HG02981 (cell line): ENCODE results near the gene CYP3A7.
"Not testable (repeated sequence)": the region's sequence is repeated elsewhere in the genome, so short reads cannot be mapped to it uniquely, and the experiment has no call there.

ENCODE experiments used
- ATAC-seq: cut with Tn5 transposase; IDR thresholded peaks from one replicate; pipeline ENCODE4 v1.9.1; 2021; ENCODE audit warnings: mild to moderate bottlenecking, moderate library complexity; ENCODE audit not compliant: unreplicated experiment

The CYP3A7 gene

GRCh38 chr7:99742737-99743394 is 7.9 kb upstream of the CYP3A7 start:
- no peak for ATAC-seq

- no peak for ATAC-seq
Observed at GRCh38 chr7:99741441-99741795, 6.4 kb upstream of the CYP3A7 start.

GRCh38 chr7:99740573-99741440 is 5.8 kb upstream of the CYP3A7 start:
- ATAC-seq = no peak

DNA sequence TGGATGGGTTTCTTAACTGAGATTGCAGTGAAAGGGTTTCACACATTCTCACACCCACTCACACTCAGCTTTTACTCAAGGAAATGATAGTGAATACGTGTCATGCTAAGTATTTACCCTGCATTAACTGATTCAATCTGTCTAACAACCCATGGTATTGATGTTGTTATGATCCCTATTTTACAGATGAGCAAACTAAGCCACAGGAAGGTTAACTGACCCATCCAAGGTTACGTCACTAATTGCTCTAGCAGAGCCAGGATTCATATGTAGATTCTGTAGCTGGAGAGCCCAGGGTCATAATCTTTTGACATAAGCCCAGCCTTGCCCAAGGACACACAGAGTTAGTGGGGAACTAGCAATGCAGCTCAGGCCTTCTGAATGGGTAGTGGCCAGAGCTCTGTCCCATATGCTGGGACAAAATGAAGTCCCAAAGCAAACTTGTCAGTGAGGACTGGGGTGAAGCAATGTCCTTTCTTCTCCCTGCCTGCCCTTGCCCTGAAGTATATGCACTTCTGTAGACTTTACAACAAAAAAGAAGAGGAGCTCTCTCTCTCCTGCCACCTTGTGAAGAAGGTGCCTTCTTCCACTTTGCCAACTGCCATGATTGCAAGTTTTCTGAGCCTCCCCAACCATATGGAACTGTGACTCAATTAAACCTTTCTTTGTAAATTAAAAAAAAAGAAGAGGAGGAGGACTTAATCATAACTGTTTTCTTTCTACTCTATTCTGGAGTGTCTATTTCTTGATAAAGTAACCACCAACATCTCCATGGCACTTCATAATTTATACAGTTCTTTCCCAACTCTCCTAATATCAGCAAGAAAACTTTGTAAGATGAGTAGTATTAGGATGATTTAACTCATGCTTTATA is 4.9 kb upstream of the CYP3A7 start:
- no peak for ATAC-seq

- no peak for ATAC-seq
Observed at GRCh38 chr7:99737726-99738125, 2.7 kb upstream of the CYP3A7 start.

DNA sequence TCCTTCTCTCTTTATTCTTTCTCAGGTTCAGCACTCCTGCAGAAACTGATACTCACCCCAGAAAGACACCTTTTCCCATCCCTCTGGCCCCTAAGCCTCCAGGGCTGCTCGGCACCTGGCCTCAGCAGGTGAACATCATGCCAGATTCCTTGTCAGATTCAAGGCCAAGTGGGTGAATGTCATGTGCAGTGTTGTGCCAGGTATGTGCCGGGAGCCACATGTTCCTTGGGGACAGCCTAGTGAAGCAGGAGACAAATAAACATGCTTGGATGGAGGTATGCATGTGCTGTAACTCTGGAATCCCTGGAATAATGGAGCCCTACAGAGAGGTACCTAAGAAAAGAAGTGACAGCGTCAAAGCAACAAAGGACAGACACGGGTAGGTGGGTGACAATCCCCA is 1.7 kb upstream of the CYP3A7 start:
- ATAC-seq = not testable (repeated sequence)

DNA sequence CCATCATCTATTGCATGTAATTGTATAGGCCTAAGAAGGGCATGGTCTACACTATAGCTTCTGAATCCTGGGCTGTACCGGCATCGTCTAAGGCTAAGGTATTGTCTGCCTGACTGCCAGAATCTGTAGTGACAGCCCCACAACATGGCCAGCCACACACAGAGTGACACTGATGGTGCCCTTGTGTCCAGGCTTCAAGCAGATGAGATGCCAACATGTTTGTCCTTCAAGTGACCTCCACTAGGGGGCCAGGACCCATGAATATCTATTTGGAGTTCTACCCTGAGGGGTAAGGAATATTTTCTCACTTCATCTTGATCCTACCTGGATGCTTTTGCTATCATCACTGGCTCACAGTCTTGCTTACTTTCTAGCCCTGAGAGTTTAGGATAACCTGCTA is 1.5 kb downstream of the CYP3A7 start:
- ATAC-seq = no peak

DNA sequence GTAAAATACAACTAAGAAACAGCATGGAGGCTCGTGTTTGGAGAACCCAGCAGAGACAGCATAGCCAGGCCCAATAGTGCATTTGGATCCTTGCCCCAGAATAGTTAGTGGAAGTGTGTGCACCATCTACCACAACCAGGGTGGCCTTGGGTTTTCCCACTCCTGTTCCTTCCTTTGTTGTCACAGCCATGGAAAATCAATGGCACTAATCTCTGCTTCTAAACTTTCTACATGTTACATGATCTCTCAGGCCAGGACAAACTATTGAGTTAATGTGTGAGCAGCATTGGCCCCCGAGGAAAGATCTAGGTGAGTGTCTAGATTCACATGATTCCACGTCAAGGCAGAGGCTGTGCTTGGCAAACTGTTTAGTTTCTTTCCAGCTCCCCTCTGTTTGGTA is 2.0 kb downstream of the CYP3A7 start:
- ATAC-seq = no peak

DNA sequence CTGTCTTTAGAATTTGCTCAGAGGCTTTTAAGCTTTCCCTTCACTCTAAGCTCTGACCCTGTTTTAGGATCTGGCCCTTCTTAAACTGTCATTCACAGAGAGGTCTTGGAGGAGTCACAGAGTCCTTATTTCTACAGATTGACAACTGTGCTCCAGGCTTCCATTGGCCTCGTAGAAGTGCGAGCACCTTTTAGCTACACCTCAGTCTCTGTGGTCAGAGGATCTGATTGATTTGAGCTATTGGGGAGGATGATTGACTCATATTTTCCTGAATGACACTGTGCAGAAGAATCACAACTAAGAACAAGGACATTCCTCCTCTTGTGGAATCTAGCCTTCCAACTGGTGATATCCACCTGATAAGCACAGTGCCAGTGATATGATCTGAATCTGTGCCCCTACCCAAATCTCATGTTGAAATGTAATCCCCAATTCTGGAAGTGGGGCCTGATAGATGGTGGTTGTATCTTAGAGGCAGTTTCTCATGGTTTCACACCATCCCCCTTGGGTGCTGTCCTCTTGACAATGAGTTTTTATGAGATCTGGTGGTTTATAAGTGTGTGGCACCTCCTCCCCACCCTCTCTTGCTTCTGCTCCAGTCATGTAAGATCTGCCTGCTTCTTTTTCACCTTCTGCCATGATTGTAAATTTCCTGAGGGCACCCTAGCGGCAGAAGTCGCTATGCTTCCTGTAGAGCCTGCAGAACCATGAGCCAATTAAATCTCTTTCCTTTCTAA is 3.2 kb downstream of the CYP3A7 start:
- no peak for ATAC-seq

- no peak for ATAC-seq
Observed at GRCh38 chr7:99730992-99731391, 4.0 kb downstream of the CYP3A7 start.

DNA sequence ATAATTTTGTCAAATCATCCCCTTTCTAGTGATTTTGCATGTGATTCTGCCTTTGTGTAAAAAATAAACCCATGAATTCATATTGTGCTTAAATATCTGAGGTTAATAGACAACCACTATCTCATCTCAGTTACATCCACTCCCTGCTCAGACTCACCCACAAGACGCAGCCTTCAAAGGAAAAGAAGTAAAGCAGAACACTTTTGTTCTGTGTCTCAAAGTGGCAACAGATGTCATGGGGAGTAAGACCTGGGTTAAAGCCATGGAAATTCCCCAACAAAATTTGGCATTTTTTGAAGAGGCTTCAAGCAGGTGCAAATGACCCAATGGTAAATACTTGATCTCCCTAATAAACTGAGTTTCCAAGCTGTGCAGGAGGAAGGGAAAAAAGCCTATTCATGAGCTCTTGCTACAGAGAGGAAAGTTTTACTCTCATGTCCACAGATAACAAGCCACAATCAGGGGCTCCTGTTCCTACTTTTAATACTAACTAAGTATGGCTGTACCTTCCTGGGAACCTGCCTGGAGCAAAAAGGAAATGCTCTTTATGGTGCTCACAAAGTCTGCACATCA is 4.7 kb downstream of the CYP3A7 start:
- ATAC-seq = no peak

GRCh38 chr7:99729486-99730237 is 5.3 kb downstream of the CYP3A7 start:
- no peak for ATAC-seq

DNA sequence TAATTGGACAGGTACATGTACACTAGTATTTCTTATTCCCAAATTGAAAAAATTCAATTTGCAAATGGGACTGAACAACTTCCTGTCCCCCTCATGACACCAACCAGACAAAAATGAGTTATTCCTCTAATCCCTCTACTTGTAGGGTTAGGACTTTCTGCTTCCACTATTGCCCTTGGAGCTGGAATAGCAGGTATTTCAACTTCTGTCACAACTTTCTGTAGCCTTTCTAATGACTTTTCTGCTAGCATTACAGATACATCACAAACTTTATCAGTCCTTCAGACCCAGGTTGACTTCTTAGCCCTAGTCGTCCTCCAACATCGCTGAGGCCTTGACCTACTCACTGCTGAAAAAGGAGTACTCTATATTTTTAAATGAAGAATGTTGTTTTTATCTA is 6.4 kb downstream of the CYP3A7 start:
- no peak for ATAC-seq

DNA sequence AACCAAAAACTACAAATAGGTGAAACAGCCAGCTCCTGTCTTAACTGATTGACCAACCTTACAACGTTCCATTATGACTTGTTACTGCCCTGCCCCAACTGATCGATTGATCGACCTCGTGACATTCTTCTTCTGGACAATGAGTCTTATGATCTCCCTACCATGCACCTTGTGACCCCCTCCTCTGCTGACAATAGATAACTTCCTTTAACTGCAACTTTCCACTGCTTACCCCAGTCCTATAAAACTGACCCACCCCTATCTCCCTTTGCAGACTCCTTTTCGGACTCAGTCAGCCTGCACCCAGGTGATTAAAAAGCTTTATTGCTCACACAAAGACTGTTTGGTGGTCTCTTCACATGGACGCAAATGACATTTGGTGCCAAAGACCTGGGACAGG is 11.8 kb downstream of the CYP3A7 start:
- not testable (repeated sequence) for ATAC-seq

DNA sequence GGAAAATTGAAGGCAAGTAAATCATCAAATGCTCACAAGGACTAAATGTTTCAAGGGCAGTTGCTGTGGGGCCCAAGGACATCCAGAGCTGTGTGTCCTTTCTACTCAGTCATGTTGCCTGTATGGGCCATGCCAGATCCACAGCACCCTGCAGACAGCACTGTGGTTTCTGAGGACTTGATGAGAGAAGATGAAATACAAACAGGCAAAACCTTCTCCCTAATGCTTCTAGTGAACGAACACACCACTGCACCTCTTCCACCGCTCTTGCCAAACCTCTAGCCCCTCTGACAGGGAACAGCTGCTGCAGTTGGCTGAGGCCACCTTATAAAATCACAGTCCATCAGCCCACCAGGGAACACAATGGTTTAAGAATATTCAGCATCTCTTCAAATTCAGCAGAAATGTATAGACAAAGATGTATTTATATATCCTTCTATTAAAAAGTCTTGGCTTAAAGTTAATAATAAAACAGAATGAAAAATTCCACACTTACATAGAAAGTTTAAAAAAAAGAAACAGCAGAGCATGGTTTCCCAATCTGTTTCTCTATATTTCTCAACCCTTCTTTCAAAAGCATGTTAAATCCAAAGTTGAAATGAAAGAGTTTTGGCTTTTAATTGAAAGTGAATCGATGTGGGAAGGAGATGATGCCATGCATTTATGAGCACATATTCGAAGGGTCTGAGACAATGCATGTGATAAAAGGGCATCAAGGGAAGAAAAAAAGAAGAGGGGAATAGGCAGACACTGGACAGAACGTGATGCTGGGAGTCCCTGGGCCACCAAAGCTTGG is 14.0 kb downstream of the CYP3A7 start:
- no peak for ATAC-seq

DNA sequence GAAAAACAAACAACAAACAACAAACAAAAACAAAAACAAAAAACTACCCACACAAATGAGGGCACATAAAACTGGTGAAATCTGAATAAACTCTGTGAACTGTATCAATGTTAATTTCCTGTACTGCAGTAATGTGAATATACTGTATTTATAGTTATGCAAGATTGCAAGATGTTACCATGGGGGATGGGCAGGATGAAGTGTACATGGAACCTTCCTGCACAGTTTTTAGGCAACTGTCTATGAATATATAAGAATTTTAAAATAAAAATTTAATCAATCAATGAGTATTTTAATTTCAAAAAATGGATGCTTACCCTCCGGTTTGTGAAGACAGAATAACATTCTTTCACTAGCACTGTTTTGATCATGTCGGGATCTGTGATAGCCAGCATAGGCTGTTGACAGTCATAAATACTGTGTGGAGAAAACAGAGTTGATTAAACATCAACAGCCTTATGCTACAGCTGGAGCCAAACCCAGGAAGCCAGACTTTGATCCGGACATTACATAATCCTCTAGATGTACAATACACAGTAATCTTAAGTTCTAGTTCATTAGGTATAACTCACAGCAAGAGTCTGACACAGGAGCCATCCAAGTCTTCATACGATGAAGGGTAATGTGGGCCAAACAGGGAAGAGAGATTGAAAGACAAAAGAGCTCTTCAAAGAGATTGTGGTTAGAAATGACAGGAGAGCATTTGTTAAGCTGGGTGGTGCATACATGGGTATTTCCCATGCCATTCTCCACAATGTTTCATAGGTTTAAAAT is 14.8 kb downstream of the CYP3A7 start:
- no peak for ATAC-seq

GRCh38 chr7:99713995-99714570 is 20.9 kb downstream of the CYP3A7 start:
- no peak for ATAC-seq
